Measurements from ENCODE around the gene KDR.

Gene KDR

DNA sequence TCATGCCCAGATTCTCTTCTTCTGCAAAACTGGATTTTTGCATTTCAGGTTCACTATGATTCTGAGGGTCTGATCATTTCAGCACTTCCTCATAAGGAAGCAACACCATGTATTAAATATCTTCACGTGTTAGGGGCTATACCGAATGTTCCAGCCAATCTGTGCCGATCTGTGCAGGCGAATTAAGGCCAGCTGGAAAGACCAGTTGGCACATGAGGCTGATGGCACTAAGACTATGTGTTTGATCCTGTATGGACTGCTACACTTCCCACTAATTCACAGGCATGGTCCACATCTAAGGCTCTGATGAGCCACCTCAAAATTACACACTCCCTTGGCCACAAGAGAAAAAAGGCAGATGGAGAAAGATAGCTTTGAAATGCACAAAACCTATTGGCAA lies 28.8 kb downstream of the KDR start:
- Histone ChIP-seq H3K27me3 (replicated peaks; ENCODE audit: control insufficient read depth, insufficient read depth, low read length) (no peaks in the 10 kb centered on the region), H3K4me3 (replicated peaks; ENCODE audit: low read depth, low read length) (no peak overlapping the region), H3K36me3 (ENCODE audit: control insufficient read depth, insufficient read depth, low read length) (no peaks in the 10 kb centered on the region)
- TF ChIP-seq CTCF (IDR thresholded peaks at IDR 0.05; ENCODE audit: insufficient read depth, low read length, poor library complexity, severe bottlenecking): no peak
- no peak for DNase-seq (ENCODE audit: extremely low read depth, insufficient read length)

DNA sequence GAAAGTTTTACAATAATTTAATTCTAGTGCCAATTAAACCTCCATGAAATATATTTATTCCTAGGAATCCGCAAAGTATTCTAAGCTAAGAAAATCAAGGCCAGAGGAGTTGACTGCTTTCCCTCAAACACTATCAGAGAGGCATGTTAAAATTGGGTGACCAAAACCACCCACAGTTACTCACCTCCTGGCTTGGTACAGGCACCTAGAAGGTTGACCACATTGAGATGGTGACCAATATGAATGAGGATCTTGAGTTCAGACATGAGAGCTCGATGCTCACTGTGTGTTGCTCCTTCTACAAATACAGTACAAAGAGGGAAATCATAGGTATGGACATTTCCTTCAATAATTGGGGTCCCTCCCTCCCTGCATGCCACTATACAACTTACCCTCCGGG lies 29.4 kb downstream of the KDR start:
- Histone ChIP-seq H3K36me3 (ENCODE audit: control insufficient read depth, insufficient read depth, low read length) (no peaks in the 10 kb centered on the region), H3K4me3 (replicated peaks; ENCODE audit: low read depth, low read length) (no peak overlapping the region), H3K27me3 (replicated peaks; ENCODE audit: control insufficient read depth, insufficient read depth, low read length) (no peaks in the 10 kb centered on the region)
- TF ChIP-seq CTCF (IDR thresholded peaks at IDR 0.05; ENCODE audit: insufficient read depth, low read length, poor library complexity, severe bottlenecking): no peak
- no peak for DNase-seq (ENCODE audit: extremely low read depth, insufficient read length)

DNA sequence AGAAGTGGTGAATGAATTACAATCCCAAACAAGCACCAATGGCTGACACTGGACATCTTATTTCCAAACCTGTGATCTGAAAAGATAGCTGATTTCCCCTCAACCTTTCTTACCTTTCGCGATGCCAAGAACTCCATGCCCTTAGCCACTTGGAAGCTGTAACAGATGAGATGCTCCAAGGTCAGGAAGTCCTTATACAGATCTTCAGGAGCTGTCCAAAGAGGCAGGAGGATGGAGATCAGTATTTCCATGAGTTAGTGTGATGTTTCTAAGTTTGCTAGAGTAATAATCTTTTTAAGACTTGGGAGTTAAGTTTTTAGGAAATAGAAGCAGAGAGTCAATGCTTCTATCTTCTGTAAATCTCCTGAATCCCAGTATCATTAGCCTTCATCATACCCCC lies 32.9 kb downstream of the KDR start:
- no peak for DNase-seq (ENCODE audit: extremely low read depth, insufficient read length)
- Histone ChIP-seq H3K27me3 (replicated peaks; ENCODE audit: control insufficient read depth, insufficient read depth, low read length) (no peaks in the 10 kb centered on the region), H3K36me3 (ENCODE audit: control insufficient read depth, insufficient read depth, low read length) (no peaks in the 10 kb centered on the region), H3K4me3 (replicated peaks; ENCODE audit: low read depth, low read length) (no peak overlapping the region)
- TF ChIP-seq CTCF (IDR thresholded peaks at IDR 0.05; ENCODE audit: insufficient read depth, low read length, poor library complexity, severe bottlenecking): no peak

- Histone ChIP-seq H3K4me3 (replicated peaks; ENCODE audit: low read depth, low read length) (no peak overlapping the region), H3K36me3 (ENCODE audit: control insufficient read depth, insufficient read depth, low read length) (no peaks in the 10 kb centered on the region), H3K27me3 (replicated peaks; ENCODE audit: control insufficient read depth, insufficient read depth, low read length) (no peaks in the 10 kb centered on the region)
- DNase-seq (ENCODE audit: extremely low read depth, insufficient read length): no peak
- no peak for TF ChIP-seq CTCF (IDR thresholded peaks at IDR 0.05; ENCODE audit: insufficient read depth, low read length, poor library complexity, severe bottlenecking)
Measured at GRCh38 chr4:55089916-55090315, 35.5 kb downstream of the KDR start.

- no peak for TF ChIP-seq CTCF (IDR thresholded peaks at IDR 0.05; ENCODE audit: insufficient read depth, low read length, poor library complexity, severe bottlenecking)
- Histone ChIP-seq H3K27me3 (replicated peaks; ENCODE audit: control insufficient read depth, insufficient read depth, low read length) (no peaks in the 10 kb centered on the region), H3K4me3 (replicated peaks; ENCODE audit: low read depth, low read length) (no peak overlapping the region), H3K36me3 (ENCODE audit: control insufficient read depth, insufficient read depth, low read length) (no peaks in the 10 kb centered on the region)
- no peak for DNase-seq (ENCODE audit: extremely low read depth, insufficient read length)
Measured at GRCh38 chr4:55087913-55088260, 37.5 kb downstream of the KDR start.

Data from GM06990 (cell line).